ENCODE results near the gene ATAT1.
A peak's percentile ranks its signal among the peaks of the same experiment; 100 is the strongest.

GRCh38 chr6:30686009-30686907 lies 59.6 kb downstream of the ATAT1 start, which contains the start of gene PPP1R18:
- TF ChIP-seq POLR2A (IDR thresholded peaks at IDR 0.05; ENCODE audit: extremely low read depth, insufficient read length) (no peak), MYC (IDR thresholded peaks at IDR 0.05; ENCODE audit: low read depth, low read length) (0 out of 2 replicates have a peak, but pooled peaks have one; percentile 16)
- TF ChIP-seq, protein P1, sequence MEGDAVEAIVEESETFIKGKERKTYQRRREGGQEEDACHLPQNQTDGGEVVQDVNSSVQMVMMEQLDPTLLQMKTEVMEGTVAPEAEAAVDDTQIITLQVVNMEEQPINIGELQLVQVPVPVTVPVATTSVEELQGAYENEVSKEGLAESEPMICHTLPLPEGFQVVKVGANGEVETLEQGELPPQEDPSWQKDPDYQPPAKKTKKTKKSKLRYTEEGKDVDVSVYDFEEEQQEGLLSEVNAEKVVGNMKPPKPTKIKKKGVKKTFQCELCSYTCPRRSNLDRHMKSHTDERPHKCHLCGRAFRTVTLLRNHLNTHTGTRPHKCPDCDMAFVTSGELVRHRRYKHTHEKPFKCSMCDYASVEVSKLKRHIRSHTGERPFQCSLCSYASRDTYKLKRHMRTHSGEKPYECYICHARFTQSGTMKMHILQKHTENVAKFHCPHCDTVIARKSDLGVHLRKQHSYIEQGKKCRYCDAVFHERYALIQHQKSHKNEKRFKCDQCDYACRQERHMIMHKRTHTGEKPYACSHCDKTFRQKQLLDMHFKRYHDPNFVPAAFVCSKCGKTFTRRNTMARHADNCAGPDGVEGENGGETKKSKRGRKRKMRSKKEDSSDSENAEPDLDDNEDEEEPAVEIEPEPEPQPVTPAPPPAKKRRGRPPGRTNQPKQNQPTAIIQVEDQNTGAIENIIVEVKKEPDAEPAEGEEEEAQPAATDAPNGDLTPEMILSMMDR (IDR thresholded peaks at IDR 0.05; ENCODE audit: low read depth, low read length) = no peak
